Stimulated activated CD4-positive, alpha-beta T cell treated with anti-CD3 and anti-CD28 coated beads, Interleukin-12 subunit alpha, Interleukin-12 subunit beta, amount 100 ng/mL, for 24 hours (primary cell): ENCODE data around the gene SHISAL2A.
A peak's percentile ranks its signal among the peaks of the same experiment; 100 is the strongest.
"Not testable (repeated sequence)": the region's sequence is repeated elsewhere in the genome, so short reads cannot be mapped to it uniquely, and the experiment has no call there.

ENCODE experiments used
- DNase-seq, 2 experiments: peaks; one replicate each; pipeline ENCODE4 v3.0.0-alpha.2; 2020; ENCODE audit warnings: low read depth in 2 of 2

Gene SHISAL2A

GRCh38 chr1:52684545-52684944, 51.6 kb downstream of the SHISAL2A start:
- no peak for DNase-seq

GRCh38 chr1:52686261-52686751, 53.3 kb downstream of the SHISAL2A start:
- peak; percentile 47 to 59 for DNase-seq

- DNase-seq, result no peak
Observed at GRCh38 chr1:52686830-52687229, 53.9 kb downstream of the SHISAL2A start.

GRCh38 chr1:52691821-52692220, 58.9 kb downstream of the SHISAL2A start:
- no peak for DNase-seq

GRCh38 chr1:52692697-52693096, 59.7 kb downstream of the SHISAL2A start:
- DNase-seq, result no peak

GRCh38 chr1:52693351-52693750, 60.4 kb downstream of the SHISAL2A start:
- DNase-seq, result not testable (repeated sequence)

GRCh38 chr1:52693843-52694242, 60.9 kb downstream of the SHISAL2A start:
- no peak for DNase-seq

- no peak for DNase-seq
Observed at GRCh38 chr1:52695627-52696026, 62.7 kb downstream of the SHISAL2A start.

- peak; percentile 48 to 73 for DNase-seq
Observed at GRCh38 chr1:52697795-52698674, 65.1 kb downstream of the SHISAL2A start, which contains the start of gene COA7. TSS of gene COA7 (minus strand) at chr1:52698347. CDS start at chr1:52698326, 21 bp downstream.

- peak; percentile 53 to 73 for DNase-seq
Observed at GRCh38 chr1:52702886-52703787, 70.2 kb downstream of the SHISAL2A start.

- DNase-seq, result no peak
Observed at GRCh38 chr1:52706136-52706670, 73.2 kb downstream of the SHISAL2A start.
